GM18951 (cell line): ENCODE measurements around the gene FUT3.
"Not testable (repeated sequence)": the region's sequence is repeated elsewhere in the genome, so short reads cannot be mapped to it uniquely, and the experiment has no call there.

Source experiments
- POLR2A ChIP-seq: IDR thresholded peaks from 4 replicates; pipeline ENCODE4 v1.6.1; 2011; ENCODE audit warnings: mild to moderate bottlenecking; ENCODE audit not compliant: insufficient read length, insufficient read depth; ENCODE audit errors: extremely low read depth
- in situ Hi-C: fragments of 300-500 bp; cut with MboI; formaldehyde crosslinking; loops from one replicate; pipeline ENCODE4 v1.12.0; 2022; ENCODE audit warnings: low sequenced_read_pairs, mixed read lengths, inconsistent platforms; ENCODE audit not compliant: unreplicated experiment

Gene FUT3

GRCh38 chr19:5891572-5891937 is 40.3 kb upstream of the FUT3 start:
- in situ Hi-C loops = no loop called here
- no peak for TF ChIP-seq POLR2A

- no peak for TF ChIP-seq POLR2A
- in situ Hi-C loops = no loop called here
Observed at GRCh38 chr19:5890099-5890498, 38.9 kb upstream of the FUT3 start.

- in situ Hi-C loops = no loop called here
- no peak for TF ChIP-seq POLR2A
Observed at GRCh38 chr19:5889288-5889971, 38.2 kb upstream of the FUT3 start.

- in situ Hi-C loops = not testable (repeated sequence)
Observed at GRCh38 chr19:5884065-5884811, 33.0 kb upstream of the FUT3 start.

- in situ Hi-C loops = not testable (repeated sequence)
Observed at GRCh38 chr19:5883157-5883873, 32.1 kb upstream of the FUT3 start.

- in situ Hi-C loops = no loop called here
Observed at GRCh38 chr19:5882421-5882968, 31.2 kb upstream of the FUT3 start.

GRCh38 chr19:5881543-5882299 is 30.5 kb upstream of the FUT3 start:
- in situ Hi-C loops = no loop called here

More at GRCh38 chr19:5882421-5882968, 31.2 kb upstream of the FUT3 start:
- TF ChIP-seq POLR2A = no peak

GRCh38 chr19:5880604-5881078 is 29.4 kb upstream of the FUT3 start:
- in situ Hi-C loops = no loop called here
- no peak for TF ChIP-seq POLR2A

More at GRCh38 chr19:5881543-5882299, 30.5 kb upstream of the FUT3 start:
- no peak for TF ChIP-seq POLR2A

GRCh38 chr19:5880196-5880595 is 28.9 kb upstream of the FUT3 start:
- no peak for TF ChIP-seq POLR2A
- in situ Hi-C loops = no loop called here

- no peak for TF ChIP-seq POLR2A
- in situ Hi-C loops = no loop called here
Observed at GRCh38 chr19:5877882-5878281, 26.6 kb upstream of the FUT3 start.

- in situ Hi-C loops = no loop called here
- TF ChIP-seq POLR2A = no peak
Observed at GRCh38 chr19:5877427-5877826, 26.2 kb upstream of the FUT3 start.

GRCh38 chr19:5874496-5874895 is 23.2 kb upstream of the FUT3 start:
- in situ Hi-C loops = not testable (repeated sequence)

GRCh38 chr19:5873617-5874199 is 22.5 kb upstream of the FUT3 start:
- no peak for TF ChIP-seq POLR2A
- in situ Hi-C loops = no loop called here
